Measurements from ENCODE around the gene ERO1B.

DNA sequence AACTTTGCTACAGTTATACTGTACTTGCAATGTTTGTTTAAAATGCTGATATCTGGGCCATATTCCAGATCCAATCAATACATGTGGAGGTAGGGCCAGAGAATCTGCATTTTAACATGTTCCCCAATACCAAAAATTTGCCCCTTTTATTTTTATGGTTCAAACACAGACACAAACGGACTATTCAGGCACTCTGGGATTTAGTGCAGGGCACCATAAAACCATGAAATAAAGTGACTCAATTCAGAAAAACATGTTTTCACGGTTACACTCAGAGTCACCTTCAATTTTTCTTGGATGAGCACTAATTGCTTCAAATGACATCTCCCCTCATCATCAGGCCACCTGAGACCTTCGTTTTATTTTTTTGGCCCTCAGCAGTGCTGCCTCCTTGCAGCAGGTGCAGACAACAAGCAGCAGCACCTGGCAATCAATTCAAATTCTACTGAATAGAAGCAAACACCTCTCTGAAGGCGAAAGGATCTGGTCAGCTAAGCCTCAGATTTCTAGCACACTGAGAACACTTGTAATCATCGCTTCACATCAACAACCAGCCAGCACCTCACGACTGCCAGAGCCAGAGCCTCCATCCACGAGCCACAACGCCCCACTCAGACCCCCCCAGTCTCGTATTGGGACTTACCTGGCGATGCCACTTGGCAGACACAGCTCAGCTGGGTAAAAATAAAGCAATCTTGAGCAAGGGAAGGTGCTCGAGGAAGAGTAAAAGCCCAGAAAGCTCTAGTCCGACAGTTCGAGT is 1.1 kb downstream of the ERO1B start:
- TF ChIP-seq, protein P1, sequence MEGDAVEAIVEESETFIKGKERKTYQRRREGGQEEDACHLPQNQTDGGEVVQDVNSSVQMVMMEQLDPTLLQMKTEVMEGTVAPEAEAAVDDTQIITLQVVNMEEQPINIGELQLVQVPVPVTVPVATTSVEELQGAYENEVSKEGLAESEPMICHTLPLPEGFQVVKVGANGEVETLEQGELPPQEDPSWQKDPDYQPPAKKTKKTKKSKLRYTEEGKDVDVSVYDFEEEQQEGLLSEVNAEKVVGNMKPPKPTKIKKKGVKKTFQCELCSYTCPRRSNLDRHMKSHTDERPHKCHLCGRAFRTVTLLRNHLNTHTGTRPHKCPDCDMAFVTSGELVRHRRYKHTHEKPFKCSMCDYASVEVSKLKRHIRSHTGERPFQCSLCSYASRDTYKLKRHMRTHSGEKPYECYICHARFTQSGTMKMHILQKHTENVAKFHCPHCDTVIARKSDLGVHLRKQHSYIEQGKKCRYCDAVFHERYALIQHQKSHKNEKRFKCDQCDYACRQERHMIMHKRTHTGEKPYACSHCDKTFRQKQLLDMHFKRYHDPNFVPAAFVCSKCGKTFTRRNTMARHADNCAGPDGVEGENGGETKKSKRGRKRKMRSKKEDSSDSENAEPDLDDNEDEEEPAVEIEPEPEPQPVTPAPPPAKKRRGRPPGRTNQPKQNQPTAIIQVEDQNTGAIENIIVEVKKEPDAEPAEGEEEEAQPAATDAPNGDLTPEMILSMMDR (conservative IDR thresholded peaks at IDR 0.05; ENCODE audit: low read length) = 0 out of 2 replicates have a peak, but pooled peaks have one; percentile 14
- no peak for TF ChIP-seq EZH2phosphoT487 (IDR thresholded peaks at IDR 0.05; ENCODE audit: borderline replicate concordance, low read depth, low read length)

Measured in OCI-LY7 (cell line).